Activated T-cell treated with anti-CD3 and anti-CD28 coated beads, Interleukin-2, amount 50 U/mL, for 48 hours (primary cell): ENCODE data around the gene STPG4.

ENCODE experiments used
- DNase-seq, 2 experiments: peaks; one replicate each; pipeline ENCODE4 v3.0.0-alpha.2; 2020

Gene STPG4

DNA sequence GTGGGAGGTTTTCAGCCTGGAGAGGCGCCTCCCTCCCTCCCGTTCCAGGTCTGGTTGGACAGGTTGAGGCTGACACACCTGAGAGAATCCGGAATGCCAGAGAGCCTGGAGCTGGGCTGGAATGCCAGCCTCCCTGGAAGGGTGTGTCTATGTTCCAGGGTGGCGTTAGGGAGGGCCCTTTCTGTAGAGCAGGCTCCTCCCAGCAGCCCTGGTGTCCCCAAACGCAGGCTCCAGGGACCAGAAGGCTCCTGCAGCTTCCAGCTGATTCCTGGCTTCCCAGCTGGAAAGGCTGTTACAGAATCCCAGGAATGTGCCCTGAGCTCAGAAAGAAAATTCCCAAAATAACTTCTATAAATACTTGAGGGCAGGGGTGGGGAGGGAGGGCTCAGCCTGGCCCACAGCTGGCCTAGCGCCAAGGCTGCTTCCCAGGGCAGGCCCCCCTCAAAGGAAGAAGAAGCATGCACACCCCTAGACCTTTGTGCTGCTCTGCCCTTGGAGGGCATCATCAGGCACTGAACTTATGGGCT, 85.4 kb downstream of the STPG4 start:
- no peak for DNase-seq

DNA sequence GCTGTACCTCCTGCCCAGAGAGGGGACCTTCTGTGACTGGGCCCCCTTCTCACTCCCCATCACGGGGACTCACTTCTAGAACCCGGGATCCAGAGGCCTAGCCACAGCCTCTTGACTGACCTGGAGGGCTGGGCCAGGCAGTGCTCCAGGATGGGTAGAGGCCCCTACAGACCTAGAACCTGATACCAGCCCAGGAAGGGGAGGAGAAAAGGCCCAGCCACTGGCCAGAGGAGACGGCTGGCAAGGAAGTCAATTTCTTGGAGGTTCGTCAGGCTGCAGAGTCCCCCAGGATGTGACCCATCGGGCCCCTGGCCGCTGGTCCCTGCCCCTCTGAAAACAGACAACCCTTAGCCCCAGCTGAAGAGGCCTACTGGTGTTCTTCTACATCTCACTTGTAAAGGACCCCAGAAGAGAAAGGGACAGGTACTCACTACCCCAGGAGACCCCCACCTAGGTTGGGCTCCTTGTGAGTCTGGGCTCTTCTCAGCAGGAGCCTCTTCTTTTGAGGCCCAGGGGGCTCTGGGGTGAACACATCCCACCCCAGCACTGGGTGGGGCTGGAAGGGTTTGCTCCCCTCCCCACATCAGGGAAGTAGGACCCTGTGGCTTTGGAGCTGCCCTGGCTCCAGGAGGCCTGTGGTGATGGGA, 86.0 kb downstream of the STPG4 start:
- DNase-seq, result no peak

DNA sequence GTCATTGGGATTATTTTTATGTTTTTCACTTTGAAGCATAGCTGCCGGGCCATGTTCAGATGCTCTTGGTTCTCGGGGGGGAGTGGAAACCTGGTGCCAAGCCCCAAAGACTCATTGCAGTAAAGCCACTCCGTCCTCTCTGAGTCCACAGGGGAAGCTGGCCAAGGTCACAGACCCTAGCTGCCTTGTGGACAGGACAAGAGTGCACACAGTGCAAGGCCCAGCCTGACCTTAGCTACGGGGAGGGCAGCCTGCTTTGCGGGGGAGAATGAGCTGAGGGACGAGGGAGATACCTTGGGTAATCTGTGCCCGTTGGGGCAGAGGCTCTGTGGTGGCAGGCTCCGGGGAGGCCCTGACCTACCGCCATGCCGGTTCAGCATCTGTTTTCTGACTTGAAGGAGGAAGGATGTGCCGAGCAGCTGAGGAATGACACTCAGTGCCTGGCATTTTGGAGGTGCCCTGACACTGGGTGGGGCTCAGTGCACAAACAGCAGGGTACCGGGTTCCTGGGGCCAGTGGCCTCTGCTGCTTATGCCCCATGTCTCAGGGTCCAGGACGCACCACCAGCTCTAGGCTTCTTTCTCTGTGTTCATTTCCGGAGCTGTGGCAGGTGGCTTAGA, 87.2 kb downstream of the STPG4 start:
- DNase-seq, result no peak

DNA sequence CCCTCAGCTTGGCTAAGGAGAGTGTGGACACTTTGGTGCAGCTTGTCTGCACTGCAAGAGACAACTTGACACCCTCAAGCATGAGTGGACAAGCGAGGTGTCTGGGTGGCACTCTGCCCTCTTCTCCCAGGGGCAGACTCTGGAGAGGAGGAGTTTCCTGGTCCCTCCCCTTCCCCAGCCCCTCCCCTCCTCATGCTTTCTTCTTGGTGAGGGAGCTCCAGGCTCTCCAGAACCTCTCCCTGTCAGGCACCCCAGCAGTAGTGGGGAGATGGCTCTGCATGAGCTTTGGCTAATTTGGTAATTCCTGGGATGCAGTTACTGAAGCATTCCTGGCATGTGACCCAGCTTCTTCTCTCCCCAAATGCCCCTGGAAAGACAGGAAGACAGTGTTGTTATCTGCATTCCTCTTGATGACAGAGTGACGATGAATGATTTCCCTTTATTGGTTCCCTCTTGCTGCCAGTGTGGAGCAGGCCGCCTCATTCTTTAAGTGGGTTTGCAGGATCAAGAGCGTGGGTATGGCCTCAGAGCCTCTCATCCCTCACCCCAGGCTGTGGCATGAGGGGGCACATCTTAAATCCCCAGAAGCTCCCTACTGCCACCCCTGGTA, 89.2 kb downstream of the STPG4 start:
- DNase-seq, result no peak

DNA sequence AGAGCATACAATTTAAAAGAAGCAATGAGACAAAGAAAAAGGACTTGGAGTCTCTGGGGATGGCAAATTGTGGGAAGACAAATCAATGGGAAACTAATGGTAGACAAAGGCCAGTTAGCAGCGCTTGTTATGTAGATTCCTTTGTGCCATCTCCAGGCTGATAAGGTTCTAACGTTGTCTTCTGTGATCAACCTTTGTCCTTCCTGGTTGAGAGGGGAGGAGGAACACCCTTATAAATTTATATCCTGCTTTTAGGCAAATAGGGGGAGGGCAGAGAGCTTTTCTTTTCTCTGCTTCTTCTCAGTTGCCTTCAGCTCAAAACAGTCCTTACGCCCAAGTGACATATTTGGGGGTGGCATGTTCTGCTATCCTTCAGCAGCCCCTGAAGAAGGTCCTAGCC, 89.8 kb downstream of the STPG4 start:
- no peak for DNase-seq

DNA sequence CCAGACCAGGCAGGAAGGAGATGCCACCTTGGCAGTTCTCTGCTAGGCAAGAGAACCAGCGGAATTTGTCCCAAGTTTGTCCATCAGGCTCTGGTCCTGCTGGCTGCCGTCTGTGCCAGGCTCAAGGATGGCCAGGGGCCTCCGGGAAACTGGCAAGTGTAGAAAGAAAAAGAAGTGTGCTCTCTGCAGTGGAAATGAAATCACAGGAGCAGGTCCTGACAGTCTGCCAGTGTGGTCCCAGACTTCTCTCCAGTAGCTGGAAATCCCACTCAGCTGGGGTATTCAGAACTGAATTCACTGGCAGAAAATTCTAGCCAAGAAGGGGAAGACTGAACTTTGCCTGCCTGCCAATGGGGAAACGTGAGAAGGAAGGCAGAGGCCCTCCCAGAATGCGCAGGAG, 91.0 kb downstream of the STPG4 start:
- DNase-seq, result no peak

DNA sequence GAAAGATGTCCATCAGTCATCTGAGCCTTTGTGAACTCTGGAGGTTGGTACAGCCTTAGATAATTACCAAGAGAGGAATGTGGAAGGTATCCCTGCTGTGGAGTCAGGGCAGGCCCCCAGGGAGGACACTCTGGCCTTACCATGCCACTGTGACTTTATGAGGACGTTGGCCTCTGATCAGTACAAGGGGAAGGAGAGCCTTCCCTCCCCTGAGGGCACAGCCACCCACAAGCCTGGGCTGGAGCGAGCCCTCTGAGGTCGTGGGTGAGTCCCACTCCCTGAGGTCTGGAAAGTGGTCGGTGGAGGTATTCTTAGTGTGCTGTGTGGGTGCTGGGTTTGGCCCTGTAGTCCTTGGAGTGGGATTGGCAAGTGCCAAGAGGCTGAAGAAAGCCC, 91.6 kb downstream of the STPG4 start:
- no peak for DNase-seq

DNA sequence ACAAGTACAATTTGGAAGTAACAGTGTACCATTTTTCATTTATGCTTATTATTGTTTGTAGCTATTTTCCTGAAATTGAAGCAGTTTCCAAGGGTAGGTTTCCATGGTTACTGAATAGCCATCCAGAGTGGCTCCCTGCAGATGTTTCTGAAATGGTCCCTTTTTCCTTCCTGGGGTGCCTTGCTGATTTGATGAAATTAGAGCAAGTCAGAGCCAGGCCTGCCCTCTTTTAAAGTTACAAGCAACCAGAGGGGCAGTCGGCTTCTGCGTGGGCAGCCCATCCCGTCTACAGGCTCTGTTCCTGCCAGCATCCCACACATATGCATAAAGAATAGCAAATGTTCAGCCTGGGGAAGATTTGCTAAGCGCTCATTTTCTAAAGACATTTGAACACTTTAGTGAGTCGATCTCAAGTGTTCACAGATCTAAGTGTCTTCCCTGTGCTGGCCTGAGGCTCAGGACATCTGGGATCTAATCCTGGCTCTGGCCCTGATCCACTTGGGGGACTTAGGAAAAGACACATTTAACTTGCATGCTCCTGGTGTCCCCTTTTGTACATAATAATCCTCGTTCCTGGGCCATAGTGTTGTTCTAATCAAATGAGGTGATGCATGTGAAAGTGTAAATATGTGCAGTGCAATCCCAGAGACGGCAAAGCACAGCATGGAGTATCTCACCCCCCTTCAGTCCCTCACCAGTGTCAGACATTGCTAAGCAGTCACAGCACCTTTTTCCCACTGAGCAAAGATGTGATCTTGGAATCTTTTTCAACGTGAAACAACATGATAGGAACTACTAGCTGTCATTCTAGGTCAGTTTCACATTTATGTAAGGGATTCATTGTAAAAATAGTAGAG, 92.2 kb downstream of the STPG4 start:
- no peak for DNase-seq

DNA sequence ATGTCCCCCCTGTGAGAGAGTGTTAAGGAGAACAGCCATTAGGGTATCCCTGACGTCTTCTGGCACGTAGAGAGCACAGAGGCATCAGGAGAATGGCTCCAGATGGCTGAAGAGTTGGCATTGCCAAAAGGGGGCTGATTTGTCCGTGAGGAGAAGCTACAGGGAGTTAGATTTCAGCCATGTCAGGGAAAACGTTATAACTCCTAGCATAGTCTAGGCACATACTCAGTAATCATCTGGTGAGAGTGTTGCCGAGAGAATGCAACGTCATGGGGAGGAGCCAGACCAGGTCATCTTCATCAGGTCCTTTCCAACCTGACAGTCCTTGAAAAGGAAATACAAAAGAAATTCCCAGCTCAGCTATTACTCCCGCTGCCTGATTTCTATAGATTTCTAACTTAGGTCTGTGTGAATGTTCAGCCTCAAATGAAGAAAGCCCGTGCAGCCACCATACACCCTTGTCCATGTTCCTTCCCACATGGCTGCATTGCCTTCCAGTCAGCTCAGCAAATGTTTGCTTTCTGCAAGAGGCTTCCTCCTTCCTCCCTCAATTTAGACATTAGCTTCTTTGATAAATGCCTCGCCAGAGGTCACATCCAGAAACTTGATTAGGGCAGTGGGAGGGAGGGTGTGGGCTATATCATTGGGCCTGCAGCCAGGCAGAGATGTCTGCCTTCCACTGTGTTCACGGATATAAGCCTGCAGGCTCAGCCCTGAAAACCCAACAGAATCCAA, 93.0 kb downstream of the STPG4 start:
- DNase-seq, result no peak

DNA sequence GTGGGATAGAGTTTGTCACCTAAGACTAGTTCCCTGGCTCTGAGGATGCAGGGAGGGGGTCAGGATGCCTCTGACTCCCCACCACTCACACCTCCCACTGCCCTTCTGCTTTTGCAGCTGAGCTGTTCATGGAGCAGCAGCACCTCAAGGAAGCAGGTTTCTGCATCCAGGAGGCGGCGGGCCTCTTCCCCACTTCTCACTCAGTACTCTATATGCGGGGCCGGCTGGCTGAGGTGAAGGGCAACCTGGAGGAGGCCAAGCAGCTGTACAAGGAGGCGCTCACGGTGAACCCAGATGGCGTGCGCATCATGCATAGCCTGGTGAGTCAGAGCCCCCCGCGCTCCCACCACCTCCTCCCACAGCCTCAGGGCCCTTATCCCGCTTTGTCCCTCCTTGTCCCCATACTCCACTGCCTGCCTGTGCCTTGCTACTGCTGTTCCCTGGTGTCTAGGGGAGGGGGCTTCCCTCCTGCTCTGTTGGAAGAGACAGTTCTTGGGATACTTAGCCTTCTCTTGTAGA, 94.4 kb downstream of the STPG4 start:
- no peak for DNase-seq

DNA sequence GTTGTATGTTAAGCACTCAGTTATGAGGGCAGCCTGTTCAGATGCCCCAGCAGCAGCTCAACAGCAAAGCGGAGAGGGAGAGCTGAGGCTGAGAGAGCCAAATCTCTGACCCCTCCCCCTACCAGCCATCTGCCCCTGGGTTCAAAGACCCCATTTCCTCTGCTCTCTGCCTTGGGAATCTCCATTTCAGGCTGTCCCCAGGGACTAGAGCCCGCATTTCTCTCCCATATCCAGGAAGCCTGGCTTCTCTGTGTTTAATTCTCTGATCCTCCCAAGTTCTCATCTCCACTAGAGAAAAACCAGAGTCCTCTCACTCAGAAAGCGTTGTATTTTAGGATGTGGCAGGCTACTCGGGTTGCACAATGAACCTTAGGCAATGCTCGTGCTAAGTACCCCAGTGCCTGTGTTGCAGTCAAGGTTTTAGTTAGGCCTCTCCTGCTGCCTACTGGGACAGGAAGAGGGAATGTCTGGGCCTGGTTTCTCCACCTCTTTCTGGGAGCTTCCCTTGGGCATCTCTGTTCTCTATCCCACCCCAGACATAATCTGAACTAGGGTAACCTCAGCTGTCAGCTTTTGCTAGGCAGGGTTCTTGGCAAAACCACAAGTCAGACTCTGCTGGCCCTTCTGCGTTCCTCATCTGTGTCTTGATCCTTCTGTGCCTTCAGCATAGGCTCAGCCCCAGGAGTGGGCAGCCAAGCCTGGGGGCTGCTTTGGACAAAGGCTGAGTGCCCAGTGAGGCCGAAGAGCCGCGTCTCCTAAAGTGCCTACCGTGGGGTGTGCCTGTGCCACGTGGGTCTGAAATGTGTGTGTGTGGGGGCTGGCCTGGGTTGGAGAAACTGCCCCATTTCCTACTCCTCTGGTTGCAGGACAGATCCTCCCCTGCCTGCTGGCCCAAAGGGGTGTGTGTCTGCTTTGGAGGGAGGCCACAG, 96.8 kb downstream of the STPG4 start:
- no peak for DNase-seq

DNA sequence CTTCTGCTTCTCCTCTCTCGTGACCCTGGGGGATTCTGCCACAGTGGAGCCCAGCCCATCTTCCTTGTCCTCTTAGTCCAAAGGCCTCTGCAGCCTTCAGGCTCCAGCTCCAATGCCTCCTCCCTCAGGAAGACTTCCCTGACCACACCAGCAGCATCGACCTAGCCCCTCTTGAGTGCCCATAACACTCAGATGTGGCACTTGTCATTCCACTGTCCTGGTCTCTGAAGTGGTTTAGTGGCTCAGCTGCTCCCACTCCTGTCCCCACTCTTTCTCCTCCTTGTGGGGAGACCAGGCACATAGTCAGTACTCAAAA, 97.5 kb downstream of the STPG4 start:
- DNase-seq, result no peak

DNA sequence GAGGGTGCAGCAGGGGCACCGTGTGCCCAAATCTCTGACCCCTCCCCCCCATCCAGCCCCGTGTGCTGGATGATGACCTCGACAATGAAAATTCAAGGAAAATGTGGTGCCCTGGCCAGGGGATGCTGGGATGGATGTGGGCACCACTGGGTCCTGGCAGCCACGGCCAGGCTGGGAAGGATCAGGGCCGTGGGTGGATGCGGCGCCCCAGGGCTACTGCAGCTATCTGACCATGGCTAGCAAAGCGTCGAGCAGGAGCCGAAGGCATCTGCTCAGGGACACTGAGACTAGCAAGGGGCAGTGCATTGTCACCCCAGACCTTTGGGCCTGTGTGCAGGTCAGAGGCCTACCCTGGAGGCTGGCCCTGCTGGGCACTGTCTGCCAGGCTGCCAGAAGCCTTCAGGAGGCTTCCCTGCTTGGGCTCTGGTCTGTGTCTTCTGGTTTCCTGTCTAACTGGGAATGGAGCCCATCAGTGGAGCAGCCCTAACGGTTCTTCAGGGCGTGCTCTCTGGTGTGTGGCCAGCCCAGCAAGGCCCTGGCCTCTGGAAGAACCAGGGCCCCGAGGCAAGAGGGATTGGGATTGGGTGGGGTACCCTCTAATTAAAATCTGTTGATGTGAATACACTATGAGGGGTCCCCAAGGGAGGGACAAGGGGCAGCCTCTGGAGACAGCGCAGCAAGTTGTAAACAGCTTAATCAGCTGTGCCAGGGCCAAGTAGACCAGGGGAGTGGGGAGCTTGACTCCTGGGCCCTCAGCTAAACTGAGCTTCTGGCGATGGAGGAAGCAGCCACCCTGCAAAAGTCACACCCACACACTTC, 98.0 kb downstream of the STPG4 start:
- DNase-seq, result no peak

DNA sequence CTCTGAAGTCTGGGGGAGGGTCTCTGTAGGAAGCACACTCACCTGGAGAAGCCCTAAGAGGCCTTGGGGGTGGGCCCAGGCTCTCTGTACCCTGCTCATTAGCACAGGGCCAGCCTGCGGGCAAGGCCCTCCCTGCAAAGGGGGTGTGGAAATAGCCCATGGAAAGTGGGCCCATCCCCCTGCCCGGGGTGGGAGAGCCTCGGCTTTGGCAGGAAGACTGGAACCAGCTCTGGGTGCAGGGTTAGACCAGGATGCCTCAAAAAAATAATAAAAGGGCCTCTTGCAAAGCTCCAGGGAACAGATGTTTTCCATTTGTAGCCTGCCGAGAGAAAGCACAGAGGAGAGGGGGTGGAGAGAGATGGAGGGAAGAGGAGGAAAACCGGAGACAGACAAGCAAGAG, 98.7 kb downstream of the STPG4 start:
- no peak for DNase-seq

DNA sequence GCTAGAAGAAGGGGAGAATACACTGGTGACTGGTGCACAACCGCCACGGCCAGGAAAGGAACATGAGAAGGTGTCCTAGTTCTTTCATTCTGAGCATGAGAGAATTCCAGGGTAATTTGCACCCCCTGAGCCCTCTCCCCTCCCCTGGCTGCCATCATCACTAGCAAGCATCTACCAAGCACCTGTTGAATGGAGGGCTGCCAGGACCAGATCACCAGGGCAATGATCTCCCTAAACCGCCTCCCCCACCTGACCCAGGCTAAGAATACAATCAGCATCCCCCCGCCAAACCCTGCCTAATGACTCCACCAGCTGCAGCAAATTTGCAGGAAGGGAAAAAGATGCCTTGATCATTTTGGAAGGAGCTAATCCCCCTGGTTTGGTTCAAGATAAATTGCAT, 100.2 kb downstream of the STPG4 start:
- no peak for DNase-seq

DNA sequence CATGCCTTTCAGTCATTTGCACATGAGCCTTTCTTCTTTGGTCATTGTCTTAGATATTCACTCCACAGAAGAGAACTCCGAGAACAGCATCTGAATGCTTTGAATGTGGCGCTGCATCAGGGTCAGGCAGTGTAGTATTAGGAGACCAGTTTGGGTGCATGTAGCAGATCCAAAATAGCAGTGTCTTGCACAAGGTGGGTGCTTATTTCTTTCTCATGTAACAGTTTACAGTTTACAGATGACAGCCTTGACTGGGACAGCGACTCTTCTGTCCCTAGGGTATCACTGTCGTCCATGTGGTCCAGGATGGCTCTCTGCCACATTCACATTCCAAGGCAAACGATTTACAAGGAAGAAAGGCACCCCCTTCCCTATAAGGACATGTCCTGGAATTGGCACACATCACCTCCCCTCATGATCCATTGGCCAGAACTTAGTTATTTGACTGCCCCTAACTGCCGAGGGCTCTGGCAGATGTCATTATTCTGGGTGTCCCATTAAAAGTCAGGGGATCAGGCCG, 101.0 kb downstream of the STPG4 start:
- no peak for DNase-seq

DNA sequence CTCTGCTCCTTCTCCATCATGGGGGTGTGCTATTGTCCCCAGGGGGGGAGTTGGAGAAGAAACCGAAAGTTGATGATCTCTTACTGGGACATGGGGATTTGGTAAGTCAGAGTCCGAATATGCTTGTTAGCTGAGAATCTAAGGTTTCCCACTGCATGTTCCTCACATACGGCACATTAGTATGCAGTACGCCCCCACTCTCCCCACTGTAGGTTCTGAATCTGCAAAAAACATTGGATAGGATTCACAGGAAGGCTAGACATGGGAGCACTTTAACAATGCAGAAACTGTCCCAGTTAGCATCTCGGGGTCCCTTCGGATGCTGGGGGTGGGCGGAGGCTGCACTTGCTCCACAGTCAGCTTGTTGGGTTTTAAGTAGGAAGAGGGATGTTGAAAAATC, 102.3 kb downstream of the STPG4 start:
- no peak for DNase-seq

DNA sequence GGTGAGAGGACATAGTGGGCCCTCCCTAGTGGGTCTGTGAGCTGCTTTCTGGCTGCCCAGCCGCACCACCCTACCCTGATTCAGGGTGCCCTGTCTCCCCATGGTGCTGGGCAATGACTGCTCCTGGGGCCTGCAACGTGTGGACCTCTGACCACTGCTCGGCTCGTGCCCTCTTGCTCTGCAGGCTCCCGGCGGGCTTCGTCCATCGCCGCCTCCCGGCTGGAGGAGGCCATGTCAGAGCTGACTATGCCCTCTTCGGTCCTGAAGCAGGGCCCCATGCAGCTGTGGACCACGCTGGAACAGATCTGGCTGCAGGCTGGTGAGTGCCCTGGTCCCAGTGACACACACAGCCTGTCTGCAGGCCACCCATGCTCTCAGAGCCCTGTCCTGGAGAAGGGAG, 103.5 kb downstream of the STPG4 start:
- no peak for DNase-seq

DNA sequence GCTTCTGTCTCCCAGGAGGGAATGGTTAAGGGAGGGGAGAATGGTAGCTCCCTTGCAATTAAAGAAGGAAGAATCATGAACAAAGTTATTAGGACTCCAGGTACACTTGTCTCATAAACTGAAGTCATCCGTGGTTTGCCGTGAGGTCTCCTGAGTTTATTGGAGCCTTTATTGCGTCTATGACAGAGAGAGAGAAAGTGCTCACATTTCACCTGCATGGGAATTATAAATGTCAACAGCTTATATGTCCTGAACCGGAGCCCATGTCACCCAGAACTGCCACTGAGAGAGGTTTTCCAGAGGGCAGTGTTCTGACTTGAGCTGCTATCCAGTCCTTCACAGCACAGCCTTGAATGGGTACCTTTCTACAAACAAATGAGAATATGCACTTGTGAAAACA, 104.3 kb downstream of the STPG4 start:
- no peak for DNase-seq

DNA sequence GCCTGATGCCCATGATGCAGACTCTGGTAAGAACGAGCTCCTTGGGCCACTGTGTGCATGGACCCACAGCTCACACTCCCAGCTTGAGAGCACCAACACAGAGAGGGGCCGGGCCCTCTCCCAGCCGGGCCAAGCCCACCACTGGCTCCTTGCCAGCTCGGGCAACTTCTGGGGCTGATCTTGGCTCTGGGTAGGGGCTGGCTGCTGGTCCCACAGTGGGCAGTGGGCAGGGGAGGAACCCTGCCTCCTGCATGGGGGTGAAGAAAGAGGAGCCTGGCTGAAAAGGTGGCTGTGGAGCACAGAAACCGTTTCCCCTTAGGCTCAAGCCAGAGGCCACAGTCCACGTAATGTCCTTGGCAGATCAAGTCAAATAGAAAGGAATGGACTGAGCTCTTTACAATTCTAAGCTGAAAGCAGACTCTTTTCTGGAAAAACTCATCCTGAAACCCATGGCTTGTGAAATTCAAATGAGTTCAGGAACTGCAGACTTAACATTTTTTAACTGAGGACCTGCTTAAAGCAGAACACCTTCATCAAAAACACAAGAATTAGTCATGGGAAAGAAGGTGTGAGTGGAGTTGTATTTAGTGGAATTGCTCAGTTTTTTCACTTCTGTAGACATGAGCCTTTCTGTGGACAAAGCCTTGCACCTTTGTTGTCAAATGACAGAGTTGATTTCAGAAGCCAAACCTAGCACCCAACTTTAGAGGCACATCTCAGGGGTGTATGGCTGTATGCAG, 104.9 kb downstream of the STPG4 start:
- DNase-seq, result no peak
